PC-3 (cell line): ENCODE results near the gene ALG5. TPM values are rescaled to one million over a fixed set of nuclear protein-coding genes. Genes with fewer than 3 reads are reported as not detected.

Experiments used
- ATAC-seq: fragments of 200-7000 bp; cut with Tn5 transposase; 2 replicates; pipeline ENCODE4 v1.9.1; 2020; ENCODE audit warnings: mild to moderate bottlenecking, moderate library complexity
- BruUV-seq: library from RNA; stranded (reverse); fragments of 400-500 nt; replicated peaks from 2 replicates; lab custom pipeline; 2021; lab: Mats Ljungman, UMichigan
- CTCF ChIA-PET: fragments of 300-600 bp; sonication (Branson Sonifier 250); formaldehyde crosslinking; loops from one replicate; lab custom pipeline; 2022; ENCODE audit warnings: antibody characterized with exemption; lab: Charles Lee
- POLR2A ChIA-PET: fragments of 300-600 bp; sonication (Branson Sonifier 250); formaldehyde crosslinking; loops from one replicate; lab custom pipeline; 2022; ENCODE audit warnings: antibody characterized with exemption; ENCODE audit not compliant: unreplicated experiment; lab: Charles Lee
- DNase-seq: peaks from one replicate; pipeline ENCODE4 v3.0.0-alpha.2; 2015
- H2AFZ ChIP-seq: fragments of 300-600 bp; sonication (generic); 2 replicates; pipeline ENCODE4 v1.6.0; 2016; ENCODE audit warnings: antibody characterized with exemption, low read length
- H3F3A ChIP-seq: fragments of 300-600 bp; sonication (generic); one replicate; pipeline ENCODE4 v1.6.0; 2017; ENCODE audit warnings: antibody characterized with exemption, low read length, control low read depth, mild to moderate bottlenecking; ENCODE audit not compliant: unreplicated experiment
- H3K27ac ChIP-seq: fragments of 300-600 bp; sonication (generic); 2 replicates; pipeline ENCODE4 v1.5.1; 2016; ENCODE audit warnings: mild to moderate bottlenecking, low read length
- H3K27me3 ChIP-seq: fragments of 300-600 bp; sonication (generic); 2 replicates; pipeline ENCODE4 v1.6.1; 2016; ENCODE audit warnings: low read length, mixed read lengths
- H3K36me3 ChIP-seq: fragments of 300-600 bp; sonication (generic); 2 replicates; pipeline ENCODE4 v1.6.1; 2016; ENCODE audit warnings: low read depth, mixed run types, low read length, mixed read lengths
- H3K4me1 ChIP-seq: fragments of 300-600 bp; sonication (generic); 2 replicates; pipeline ENCODE4 v1.5.1; 2016; ENCODE audit warnings: low read length; ENCODE audit not compliant: insufficient read depth
- H3K4me2 ChIP-seq: fragments of 300-600 bp; sonication (generic); 2 replicates; pipeline ENCODE4 v1.6.0; 2016; ENCODE audit warnings: low read length
- H3K4me3 ChIP-seq: fragments of 300-600 bp; sonication (generic); 2 replicates; pipeline ENCODE4 v1.5.1; 2016; ENCODE audit warnings: mild to moderate bottlenecking, low read length, mixed read lengths
- H3K79me2 ChIP-seq: fragments of 300-600 bp; sonication (generic); 2 replicates; pipeline ENCODE4 v1.6.1; 2017; ENCODE audit warnings: low read length, mixed read lengths
- H3K9ac ChIP-seq: fragments of 300-600 bp; sonication (generic); 2 replicates; pipeline ENCODE4 v1.6.0; 2016; ENCODE audit warnings: mild to moderate bottlenecking, low read length
- H3K9me2 ChIP-seq: fragments of 300-600 bp; sonication (generic); replicated peaks from 2 replicates; pipeline ENCODE4 v1.6.1; 2016; ENCODE audit warnings: mixed run types, low read length, mixed read lengths
- H3K9me3 ChIP-seq: fragments of 300-600 bp; sonication (generic); 2 replicates; pipeline ENCODE4 v1.6.1; 2016; ENCODE audit warnings: low read length, mixed read lengths
- H4K20me1 ChIP-seq: fragments of 300-600 bp; sonication (generic); 2 replicates; pipeline ENCODE4 v1.6.1; 2016; ENCODE audit warnings: low read length, mixed read lengths
- CTCF ChIP-seq: fragments of 300-600 bp; sonication (generic); conservative IDR thresholded peaks from 2 replicates; pipeline ENCODE4 v1.5.1; 2017; ENCODE audit warnings: antibody characterized with exemption, low read depth, mild to moderate bottlenecking, low read length
- EZH2 ChIP-seq: fragments of 300-600 bp; sonication (generic); IDR thresholded peaks from one replicate; pipeline ENCODE4 v1.6.1; 2017; ENCODE audit warnings: antibody characterized with exemption, mild to moderate bottlenecking, low read length; ENCODE audit not compliant: unreplicated experiment
- EZH2phosphoT487 ChIP-seq: fragments of 300-600 bp; sonication (generic); IDR thresholded peaks from 2 replicates; pipeline ENCODE4 v1.6.1; 2018; ENCODE audit warnings: mild to moderate bottlenecking, antibody characterized with exemption, low read length, borderline replicate concordance
- intact Hi-C: fragments of 100-400 bp; cut with micrococcal nuclease; formaldehyde crosslinking; loops from 2 replicates; pipeline ENCODE4 v1.9.0; 2023
- total RNA-seq: library from RNA; depleted of rRNA; stranded (reverse); fragments of >200 nt; gene quantifications from 2 replicates; pipeline ENCODE4 v1.2.3, GENCODE V29; 2014

ALG5 gene
- total RNA-seq, 1 experiment from 2014 or later: 19.7 TPM

GRCh38 chr13:36979361-36980050 lies 19.6 kb downstream of the ALG5 start:
- intact Hi-C loops: loop anchor here (5.0 kb wide), 1 partner anchor 67 kb away; no protein-coding TSS in a partner anchor
- no peaks in the 10 kb centered on the region for H3K79me2 ChIP-seq
- H3K36me3 ChIP-seq: peaks cover 9% of the 10 kb centered on the region
- no peak overlapping the region for H3K9ac ChIP-seq
- H3K27ac ChIP-seq: no peak overlapping the region
- POLR2A ChIA-PET: no interaction called here
- no peak for DNase-seq
- H3K4me3 ChIP-seq: no peak overlapping the region
- CTCF ChIA-PET: no interaction called here
- BruUV-seq: no TSS peak
- H3K9me3 ChIP-seq: no peaks in the 10 kb centered on the region
- H3K4me2 ChIP-seq: no peak overlapping the region
- no peaks in the 10 kb centered on the region for H3K27me3 ChIP-seq
- no peaks in the 10 kb centered on the region for H3K4me1 ChIP-seq
- no peak for ATAC-seq
- no peaks in the 10 kb centered on the region for H3F3A ChIP-seq
- no peaks in the 10 kb centered on the region for H4K20me1 ChIP-seq
- H2AFZ ChIP-seq: no peak overlapping the region
- TF ChIP-seq EZH2 (no peak), CTCF (no peak), EZH2phosphoT487 (no peak)
- H3K9me2 ChIP-seq: no peaks in the 10 kb centered on the region

- peaks cover 16% of the 10 kb centered on the region for H3K36me3 ChIP-seq
- no peaks in the 10 kb centered on the region for H3K79me2 ChIP-seq
- no peak overlapping the region for H2AFZ ChIP-seq
- no peak overlapping the region for H3K9ac ChIP-seq
- H3K27me3 ChIP-seq: no peaks in the 10 kb centered on the region
- TF ChIP-seq EZH2: no peak
- TF ChIP-seq EZH2phosphoT487: no peak
- no peak for TF ChIP-seq CTCF
- H3K4me1 ChIP-seq: no peaks in the 10 kb centered on the region
- ChIA-PET CTCF (no interaction called here), POLR2A (no interaction called here)
- intact Hi-C loops: no loop called here
- DNase-seq: no peak
- H3F3A ChIP-seq: no peaks in the 10 kb centered on the region
- no peak overlapping the region for H3K4me2 ChIP-seq
- no peaks in the 10 kb centered on the region for H4K20me1 ChIP-seq
- no peak overlapping the region for H3K27ac ChIP-seq
- H3K9me2 ChIP-seq: no peaks in the 10 kb centered on the region
- no peaks in the 10 kb centered on the region for H3K9me3 ChIP-seq
- no peak overlapping the region for H3K4me3 ChIP-seq
- no TSS peak for BruUV-seq
- ATAC-seq: no peak
These were observed 24.0 kb downstream of the ALG5 start for GRCh38 chr13:36975172-36975571.

- no peak overlapping the region for H3K4me2 ChIP-seq
- no peaks in the 10 kb centered on the region for H3F3A ChIP-seq
- no peaks in the 10 kb centered on the region for H4K20me1 ChIP-seq
- no peaks in the 10 kb centered on the region for H3K9me2 ChIP-seq
- peaks cover 11% of the 10 kb centered on the region; the same call in 1 of the 2 replicates for H3K36me3 ChIP-seq
- no peak overlapping the region for H3K9ac ChIP-seq
- H3K4me1 ChIP-seq: no peaks in the 10 kb centered on the region
- ATAC-seq (no peak), DNase-seq (no peak)
- intact Hi-C loops: no loop called here
- H3K79me2 ChIP-seq: no peaks in the 10 kb centered on the region
- H2AFZ ChIP-seq: no peak overlapping the region
- BruUV-seq: no TSS peak
- ChIA-PET POLR2A (no interaction called here), CTCF (interaction anchor here (0.6 to 0.8 kb wide), 3 partner anchors 92 to 116 kb away, joined by 4 to 9 read pairs (median 4); no protein-coding TSS in a partner anchor)
- TF ChIP-seq EZH2phosphoT487 (no peak), CTCF (no peak), EZH2 (no peak)
- no peak overlapping the region for H3K27ac ChIP-seq
- H3K4me3 ChIP-seq: no peak overlapping the region
- H3K27me3 ChIP-seq: no peaks in the 10 kb centered on the region
- no peaks in the 10 kb centered on the region for H3K9me3 ChIP-seq
These were observed 25.4 kb downstream of the ALG5 start for GRCh38 chr13:36973621-36974295.
